HL-60 (cell line): Measurements from ENCODE around the gene FAM120A.

Experiments
- DNase-seq, 2 experiments: peaks; one replicate each; pipeline ENCODE4 v3.0.0-alpha.2; 2010 to 2020; ENCODE audit warnings: low read depth in 1 of 2, low spot score in 1 of 2
- H3K27ac ChIP-seq: fragments of 250-450 bp; sonication (Bioruptor Pico); replicated peaks from 2 replicates; pipeline ENCODE4 v1.5.1; 2020; ENCODE audit warnings: mild to moderate bottlenecking, moderate library complexity
- H3K27me3 ChIP-seq: fragments of 250-450 bp; sonication (Bioruptor Pico); 2 replicates; pipeline ENCODE4 v1.5.1; 2021; ENCODE audit warnings: mild to moderate bottlenecking, moderate library complexity; ENCODE audit not compliant: insufficient read depth, poor library complexity, severe bottlenecking
- H3K4me3 ChIP-seq: replicated peaks from 2 replicates; pipeline ENCODE4 v1.5.1; 2011; ENCODE audit warnings: mild to moderate bottlenecking, control low read depth, low read length; ENCODE audit not compliant: insufficient read depth
- GABPA ChIP-seq: IDR thresholded peaks from 2 replicates; pipeline ENCODE4 v1.6.1; 2012; ENCODE audit warnings: low read depth
- POLR2AphosphoS5 ChIP-seq: IDR thresholded peaks from 2 replicates; pipeline ENCODE4 v1.6.1; 2012; ENCODE audit warnings: low read depth
- SPI1 ChIP-seq: IDR thresholded peaks from 2 replicates; pipeline ENCODE4 v1.6.1; 2012; ENCODE audit warnings: low read depth, mild to moderate bottlenecking, borderline replicate concordance
- TF ChIP-seq, protein P1 (sequence below): IDR thresholded peaks from one replicate; pipeline ENCODE4 v1.5.1; 2011; ENCODE audit warnings: low read length, control low read depth, inconsistent platforms; ENCODE audit not compliant: insufficient read depth
- TF ChIP-seq, protein P2 (sequence below): IDR thresholded peaks from 2 replicates; pipeline ENCODE4 v1.6.1; 2012; ENCODE audit warnings: low read depth; ENCODE audit not compliant: insufficient replicate concordance

The FAM120A gene

DNA sequence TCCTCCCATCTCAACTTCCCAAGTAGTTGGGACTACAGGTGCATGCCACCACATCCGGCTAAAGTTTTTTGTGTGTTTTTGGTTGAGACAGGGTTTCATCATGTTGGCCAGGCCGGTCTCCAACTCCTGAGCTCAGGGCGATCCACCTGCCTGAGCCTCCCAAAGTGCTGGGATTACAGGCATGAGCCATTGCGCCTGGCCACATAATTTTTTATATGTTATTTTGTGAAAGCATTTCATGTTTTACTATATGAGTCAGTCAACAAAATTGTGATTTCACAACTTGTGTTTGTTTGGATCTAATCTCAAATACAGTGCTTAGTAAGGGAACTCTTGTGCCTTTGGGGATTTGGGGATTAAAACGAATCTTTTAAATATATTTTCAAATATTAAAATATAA is 21.9 kb downstream of the FAM120A start:
- H3K27ac ChIP-seq: no peak overlapping the region
- DNase-seq: no peak
- TF ChIP-seq SPI1 (no peak), POLR2AphosphoS5 (no peak), GABPA (no peak)
- TF ChIP-seq, protein P1, sequence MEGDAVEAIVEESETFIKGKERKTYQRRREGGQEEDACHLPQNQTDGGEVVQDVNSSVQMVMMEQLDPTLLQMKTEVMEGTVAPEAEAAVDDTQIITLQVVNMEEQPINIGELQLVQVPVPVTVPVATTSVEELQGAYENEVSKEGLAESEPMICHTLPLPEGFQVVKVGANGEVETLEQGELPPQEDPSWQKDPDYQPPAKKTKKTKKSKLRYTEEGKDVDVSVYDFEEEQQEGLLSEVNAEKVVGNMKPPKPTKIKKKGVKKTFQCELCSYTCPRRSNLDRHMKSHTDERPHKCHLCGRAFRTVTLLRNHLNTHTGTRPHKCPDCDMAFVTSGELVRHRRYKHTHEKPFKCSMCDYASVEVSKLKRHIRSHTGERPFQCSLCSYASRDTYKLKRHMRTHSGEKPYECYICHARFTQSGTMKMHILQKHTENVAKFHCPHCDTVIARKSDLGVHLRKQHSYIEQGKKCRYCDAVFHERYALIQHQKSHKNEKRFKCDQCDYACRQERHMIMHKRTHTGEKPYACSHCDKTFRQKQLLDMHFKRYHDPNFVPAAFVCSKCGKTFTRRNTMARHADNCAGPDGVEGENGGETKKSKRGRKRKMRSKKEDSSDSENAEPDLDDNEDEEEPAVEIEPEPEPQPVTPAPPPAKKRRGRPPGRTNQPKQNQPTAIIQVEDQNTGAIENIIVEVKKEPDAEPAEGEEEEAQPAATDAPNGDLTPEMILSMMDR: no peak
- TF ChIP-seq, protein P2, sequence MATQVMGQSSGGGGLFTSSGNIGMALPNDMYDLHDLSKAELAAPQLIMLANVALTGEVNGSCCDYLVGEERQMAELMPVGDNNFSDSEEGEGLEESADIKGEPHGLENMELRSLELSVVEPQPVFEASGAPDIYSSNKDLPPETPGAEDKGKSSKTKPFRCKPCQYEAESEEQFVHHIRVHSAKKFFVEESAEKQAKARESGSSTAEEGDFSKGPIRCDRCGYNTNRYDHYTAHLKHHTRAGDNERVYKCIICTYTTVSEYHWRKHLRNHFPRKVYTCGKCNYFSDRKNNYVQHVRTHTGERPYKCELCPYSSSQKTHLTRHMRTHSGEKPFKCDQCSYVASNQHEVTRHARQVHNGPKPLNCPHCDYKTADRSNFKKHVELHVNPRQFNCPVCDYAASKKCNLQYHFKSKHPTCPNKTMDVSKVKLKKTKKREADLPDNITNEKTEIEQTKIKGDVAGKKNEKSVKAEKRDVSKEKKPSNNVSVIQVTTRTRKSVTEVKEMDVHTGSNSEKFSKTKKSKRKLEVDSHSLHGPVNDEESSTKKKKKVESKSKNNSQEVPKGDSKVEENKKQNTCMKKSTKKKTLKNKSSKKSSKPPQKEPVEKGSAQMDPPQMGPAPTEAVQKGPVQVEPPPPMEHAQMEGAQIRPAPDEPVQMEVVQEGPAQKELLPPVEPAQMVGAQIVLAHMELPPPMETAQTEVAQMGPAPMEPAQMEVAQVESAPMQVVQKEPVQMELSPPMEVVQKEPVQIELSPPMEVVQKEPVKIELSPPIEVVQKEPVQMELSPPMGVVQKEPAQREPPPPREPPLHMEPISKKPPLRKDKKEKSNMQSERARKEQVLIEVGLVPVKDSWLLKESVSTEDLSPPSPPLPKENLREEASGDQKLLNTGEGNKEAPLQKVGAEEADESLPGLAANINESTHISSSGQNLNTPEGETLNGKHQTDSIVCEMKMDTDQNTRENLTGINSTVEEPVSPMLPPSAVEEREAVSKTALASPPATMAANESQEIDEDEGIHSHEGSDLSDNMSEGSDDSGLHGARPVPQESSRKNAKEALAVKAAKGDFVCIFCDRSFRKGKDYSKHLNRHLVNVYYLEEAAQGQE: no peak
- no peaks in the 10 kb centered on the region for H3K27me3 ChIP-seq
- no peak overlapping the region for H3K4me3 ChIP-seq

- DNase-seq: no peak
- no peak overlapping the region for H3K27ac ChIP-seq
- TF ChIP-seq, protein P2: no peak
- TF ChIP-seq SPI1 (no peak), POLR2AphosphoS5 (no peak), GABPA (no peak)
- TF ChIP-seq, protein P1: no peak
- no peak overlapping the region for H3K4me3 ChIP-seq
- no peaks in the 10 kb centered on the region for H3K27me3 ChIP-seq
Observed at GRCh38 chr9:93475108-93475507, 23.6 kb downstream of the FAM120A start.

DNA sequence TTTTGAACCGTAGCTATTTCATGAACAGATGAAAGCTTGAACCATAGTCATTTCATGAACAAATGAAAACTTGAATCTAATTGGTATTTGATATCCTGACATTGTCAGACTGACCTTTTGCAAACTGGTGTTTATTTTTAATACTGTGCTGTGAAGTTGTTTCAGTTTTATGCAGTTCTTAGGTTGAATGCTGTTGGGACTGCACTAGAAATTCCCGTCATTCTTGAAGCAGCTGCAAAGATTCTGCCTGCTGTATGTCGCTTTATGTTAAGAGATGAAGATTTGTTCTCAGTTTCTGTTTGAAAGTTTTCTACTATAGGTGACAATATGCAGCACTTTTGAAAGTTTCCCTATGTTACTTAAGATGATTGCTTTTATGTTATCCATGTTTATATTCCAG is 24.4 kb downstream of the FAM120A start:
- TF ChIP-seq, protein P2: no peak
- no peak for TF ChIP-seq GABPA
- H3K27ac ChIP-seq: no peak overlapping the region
- H3K27me3 ChIP-seq: no peaks in the 10 kb centered on the region
- DNase-seq: no peak
- no peak overlapping the region for H3K4me3 ChIP-seq

- TF ChIP-seq, protein P2: no peak
- H3K4me3 ChIP-seq: no peak overlapping the region
- DNase-seq: no peak
- H3K27ac ChIP-seq: no peak overlapping the region
- H3K27me3 ChIP-seq: no peaks in the 10 kb centered on the region
Observed at GRCh38 chr9:93476924-93477323, 25.4 kb downstream of the FAM120A start.
